ENCODE results near the gene NFASC.

NFASC gene

DNA sequence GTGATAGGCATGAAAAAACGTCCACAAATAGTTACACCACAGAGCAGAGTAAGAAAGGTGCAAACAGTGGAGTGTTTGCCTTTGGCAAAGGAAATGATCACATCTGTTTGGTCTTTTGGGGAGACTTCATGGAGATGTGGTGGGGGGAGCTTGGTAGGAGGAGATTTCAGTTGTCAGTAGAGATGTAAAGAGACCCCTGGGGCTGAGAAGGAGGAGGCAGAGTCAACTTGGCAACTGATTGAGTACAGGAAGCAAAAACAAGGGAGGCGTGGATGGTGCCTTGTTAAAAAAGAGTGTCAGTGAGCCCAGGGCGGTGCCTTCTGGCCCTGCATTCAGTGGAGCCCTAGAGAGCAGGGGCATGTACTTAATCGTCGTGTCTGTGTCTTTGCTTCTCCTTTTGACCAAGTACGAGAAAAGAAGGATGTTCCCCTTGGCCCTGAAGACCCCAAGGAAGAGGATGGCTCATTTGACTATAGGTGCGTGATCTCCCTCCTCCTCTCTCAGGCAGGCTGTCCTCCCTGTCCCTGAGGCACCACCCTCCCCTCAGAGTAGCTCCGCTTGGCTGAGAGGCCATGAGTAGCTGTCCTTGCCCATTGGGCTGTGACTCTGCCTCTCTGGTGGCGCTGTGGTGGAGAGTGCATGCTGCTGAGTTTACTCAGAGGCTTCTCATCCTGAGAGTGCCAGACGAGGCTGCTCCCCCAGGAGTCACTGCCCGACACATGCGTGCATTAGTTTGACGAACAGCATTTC lies 141.9 kb downstream of the NFASC start:
- no peak overlapping the region for H3K4me3 ChIP-seq (replicated peaks in 1 of 2; ENCODE audit: low read depth in 2 of 2, low read length in 2 of 2)
- DNase-seq (ENCODE audit: low read depth in 2 of 2) = no peak
- TF ChIP-seq CTCF (IDR thresholded peaks at IDR 0.05; ENCODE audit: low read depth, low read length) = no peak

- peak; percentile 5 to 55 for DNase-seq (ENCODE audit: low read depth in 2 of 2)
- TF ChIP-seq CTCF (IDR thresholded peaks at IDR 0.05; ENCODE audit: low read depth, low read length) = no peak
- no peak overlapping the region for H3K4me3 ChIP-seq (replicated peaks in 1 of 2; ENCODE audit: low read depth in 2 of 2, low read length in 2 of 2)
These were observed 143.2 kb downstream of the NFASC start for GRCh38 chr1:205013683-205014367.

- no peak overlapping the region for H3K4me3 ChIP-seq (replicated peaks in 1 of 2; ENCODE audit: low read depth in 2 of 2, low read length in 2 of 2)
- no peak for TF ChIP-seq CTCF (IDR thresholded peaks at IDR 0.05; ENCODE audit: low read depth, low read length)
- no peak for DNase-seq (ENCODE audit: low read depth in 2 of 2)
These were observed 144.1 kb downstream of the NFASC start for GRCh38 chr1:205014783-205015182.

- DNase-seq (ENCODE audit: low read depth in 2 of 2) = no peak
- H3K4me3 ChIP-seq (replicated peaks in 1 of 2; ENCODE audit: low read depth in 2 of 2, low read length in 2 of 2) = no peak overlapping the region
- no peak for TF ChIP-seq CTCF (IDR thresholded peaks at IDR 0.05; ENCODE audit: low read depth, low read length)
These were observed 144.6 kb downstream of the NFASC start for GRCh38 chr1:205015241-205015640.

- H3K4me3 ChIP-seq (replicated peaks in 1 of 2; ENCODE audit: low read depth in 2 of 2, low read length in 2 of 2) = no peak overlapping the region
- no peak for TF ChIP-seq CTCF (IDR thresholded peaks at IDR 0.05; ENCODE audit: low read depth, low read length)
- DNase-seq (ENCODE audit: low read depth in 2 of 2) = no peak
These were observed 145.4 kb downstream of the NFASC start for GRCh38 chr1:205016075-205016474.

DNA sequence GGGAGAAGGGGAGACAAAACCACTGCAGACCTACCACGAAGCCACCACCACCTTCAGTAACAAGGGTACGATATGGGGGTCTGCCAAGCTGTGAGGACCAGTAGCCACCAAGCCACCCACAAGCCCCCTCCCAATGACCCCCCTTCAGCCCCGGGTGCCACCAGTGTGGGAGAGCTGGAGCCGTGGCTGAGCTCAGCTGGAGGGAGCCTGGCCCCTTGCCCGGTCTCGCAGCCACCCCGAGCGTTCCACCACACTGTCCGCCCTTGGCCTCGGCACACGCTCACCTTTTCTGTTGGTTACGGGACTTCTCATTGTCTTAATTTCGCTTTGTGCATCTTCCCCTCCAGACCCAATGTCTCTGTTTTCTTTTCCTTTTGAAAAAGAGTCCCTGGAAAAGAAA lies 145.9 kb downstream of the NFASC start:
- no peak for TF ChIP-seq CTCF (IDR thresholded peaks at IDR 0.05; ENCODE audit: low read depth, low read length)
- no peak overlapping the region for H3K4me3 ChIP-seq (replicated peaks in 1 of 2; ENCODE audit: low read depth in 2 of 2, low read length in 2 of 2)
- DNase-seq (ENCODE audit: low read depth in 2 of 2) = no peak
